NCI-H460 (cell line): ENCODE results near the gene DPYSL5. TPM values are rescaled to one million over a fixed set of nuclear protein-coding genes. Genes with fewer than 3 reads are reported as not detected.
"Not testable (repeated sequence)": the region's sequence is repeated elsewhere in the genome, so short reads cannot be mapped to it uniquely, and the experiment has no call there.

Experiments
- DNase-seq: peaks from one replicate; pipeline ENCODE4 v3.0.0-alpha.2; 2016; ENCODE audit warnings: low read depth; ENCODE audit errors: extremely low read depth
- total RNA-seq: library from RNA; depleted of rRNA; stranded (reverse); fragments of >200 nt; shearing (Covaris generic); gene quantifications from 2 replicates; pipeline ENCODE4 v1.2.3, GENCODE V29; 2014

DPYSL5 gene
- total RNA-seq, 1 experiment from 2014 or later, result 0.02 TPM

DNA sequence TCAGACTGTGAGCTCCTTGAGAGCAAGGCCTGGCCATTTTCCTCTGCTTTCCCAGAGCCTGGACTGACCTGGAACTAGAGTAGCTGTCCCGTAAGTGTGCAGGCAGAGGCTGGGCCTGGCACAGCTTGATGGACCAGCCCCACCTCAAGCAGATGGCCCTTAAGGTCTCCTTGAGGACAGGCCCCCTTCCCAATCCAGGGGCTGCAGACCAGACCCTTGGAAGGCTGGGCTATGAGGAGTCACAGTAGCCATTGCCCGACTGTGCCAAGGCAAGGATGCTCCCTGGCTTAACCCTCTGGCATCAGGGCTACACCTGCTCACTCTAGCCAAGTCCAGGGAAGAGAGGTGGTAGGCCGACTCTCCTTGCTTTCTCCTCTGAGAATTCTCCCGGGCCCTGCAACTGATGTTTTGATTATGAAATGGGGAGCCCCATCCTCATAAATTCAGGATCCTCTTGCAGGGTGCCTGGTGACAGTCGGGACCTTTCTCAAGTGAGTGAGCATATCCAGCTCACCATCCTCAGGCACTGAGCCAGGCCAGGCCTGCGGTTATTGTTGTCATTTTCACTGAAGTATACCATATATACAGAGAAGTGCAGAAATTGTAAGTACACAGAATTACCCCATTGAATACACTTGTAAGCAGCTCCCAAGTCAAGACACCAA, 51.7 kb downstream of the DPYSL5 start:
- no peak for DNase-seq

DNA sequence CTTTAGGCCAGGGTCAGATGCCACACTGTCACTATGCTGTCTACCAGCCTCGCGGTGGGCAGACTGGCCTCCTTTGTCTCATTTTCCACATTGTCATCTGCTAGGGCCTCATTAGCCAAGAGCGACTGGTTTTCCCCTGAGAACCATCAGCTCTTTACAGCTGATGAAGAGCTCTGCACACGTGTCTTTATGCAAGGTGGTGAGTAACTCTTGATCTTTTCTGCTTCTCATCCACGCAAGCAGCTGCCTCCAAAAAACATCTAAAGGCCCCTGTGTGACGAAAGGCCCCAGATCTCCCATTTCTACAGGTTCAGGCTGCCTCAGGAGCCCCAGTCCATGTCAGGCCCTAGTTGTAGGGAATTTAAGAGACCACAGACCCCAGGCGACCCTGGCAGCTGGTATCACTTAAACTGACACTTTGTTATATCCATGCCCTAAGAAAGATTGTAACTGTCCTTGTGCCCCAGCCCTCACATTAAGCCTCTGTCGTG, 52.9 kb downstream of the DPYSL5 start:
- no peak for DNase-seq

DNA sequence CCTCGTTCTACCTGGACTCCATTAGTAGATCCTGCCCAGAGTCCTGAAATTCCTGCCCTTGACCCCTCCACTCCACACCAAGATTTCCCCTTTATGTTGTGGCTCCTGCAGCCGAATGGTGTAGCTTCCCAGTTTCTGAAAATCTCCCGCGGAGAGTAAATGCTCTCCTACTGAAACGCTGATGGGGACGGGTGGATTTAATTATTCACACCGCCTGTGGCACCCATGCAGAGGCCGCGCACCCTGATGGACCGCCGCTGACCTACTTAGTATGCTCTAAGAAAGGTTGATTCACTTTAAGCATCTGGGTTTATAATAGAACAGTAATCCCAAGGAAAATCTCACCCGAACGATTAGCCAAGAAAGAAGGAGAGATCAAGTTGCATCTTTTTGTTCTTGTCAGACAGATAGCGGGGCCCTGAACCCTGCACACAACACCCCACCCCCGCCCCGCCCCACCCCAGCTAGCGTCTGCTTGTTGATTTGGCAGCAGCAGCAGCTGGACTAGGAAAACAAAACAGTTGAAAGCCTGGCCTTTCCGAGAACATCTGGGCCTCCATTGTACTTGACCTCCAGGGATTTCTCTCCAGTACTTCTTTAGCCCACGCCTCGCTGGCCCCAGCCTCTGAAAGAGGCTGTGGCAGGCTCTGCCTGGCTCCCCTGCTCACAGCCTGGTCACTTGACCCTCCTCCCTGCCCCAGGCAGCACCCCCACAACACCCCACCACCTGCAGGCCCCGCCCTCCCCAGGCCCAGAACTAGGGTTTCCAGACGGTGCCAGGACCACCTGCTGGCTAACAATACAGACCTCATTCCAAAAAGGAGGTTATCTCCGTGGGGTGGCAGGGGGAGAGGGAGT, 53.6 kb downstream of the DPYSL5 start:
- DNase-seq, result no peak

DNA sequence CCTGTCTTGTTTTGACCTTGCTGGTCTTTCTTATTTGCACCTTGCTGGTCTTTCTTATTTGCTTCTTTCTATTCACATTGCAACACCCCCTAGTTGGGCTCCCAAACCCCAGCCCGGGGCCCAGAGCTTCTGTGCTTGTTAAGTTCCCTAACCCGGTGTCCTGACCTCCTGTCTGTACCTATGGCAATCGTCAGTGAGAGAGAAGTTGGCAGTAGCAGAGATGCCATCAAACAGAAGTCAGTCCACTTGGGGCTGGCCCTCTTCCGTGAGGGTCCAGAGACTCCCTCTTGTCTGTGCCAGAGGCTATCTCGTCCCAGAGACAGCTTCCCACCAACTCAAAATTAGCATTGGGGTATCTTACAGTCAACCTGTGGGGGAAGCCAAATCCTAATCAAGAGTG, 55.7 kb downstream of the DPYSL5 start:
- DNase-seq, result no peak

DNA sequence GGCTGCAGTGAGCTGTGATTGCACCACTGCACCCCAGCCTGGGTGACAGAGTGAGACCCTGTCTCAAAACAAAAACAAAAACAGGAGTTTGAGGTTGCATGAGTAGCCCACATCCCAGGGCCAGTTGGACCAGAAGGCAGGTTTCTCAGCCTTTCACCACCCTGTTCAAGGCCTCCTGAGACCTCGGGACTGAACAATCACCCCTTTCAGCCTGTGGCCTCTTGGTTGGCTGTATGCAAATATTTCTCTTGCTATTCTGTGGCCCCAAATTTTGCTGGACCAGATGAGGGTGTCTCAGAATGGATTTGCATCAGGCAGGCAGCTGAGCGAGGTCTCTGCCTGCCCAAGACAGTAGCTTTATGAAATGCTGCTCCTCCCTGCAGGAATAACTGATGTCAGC, 56.9 kb downstream of the DPYSL5 start:
- no peak for DNase-seq

DNA sequence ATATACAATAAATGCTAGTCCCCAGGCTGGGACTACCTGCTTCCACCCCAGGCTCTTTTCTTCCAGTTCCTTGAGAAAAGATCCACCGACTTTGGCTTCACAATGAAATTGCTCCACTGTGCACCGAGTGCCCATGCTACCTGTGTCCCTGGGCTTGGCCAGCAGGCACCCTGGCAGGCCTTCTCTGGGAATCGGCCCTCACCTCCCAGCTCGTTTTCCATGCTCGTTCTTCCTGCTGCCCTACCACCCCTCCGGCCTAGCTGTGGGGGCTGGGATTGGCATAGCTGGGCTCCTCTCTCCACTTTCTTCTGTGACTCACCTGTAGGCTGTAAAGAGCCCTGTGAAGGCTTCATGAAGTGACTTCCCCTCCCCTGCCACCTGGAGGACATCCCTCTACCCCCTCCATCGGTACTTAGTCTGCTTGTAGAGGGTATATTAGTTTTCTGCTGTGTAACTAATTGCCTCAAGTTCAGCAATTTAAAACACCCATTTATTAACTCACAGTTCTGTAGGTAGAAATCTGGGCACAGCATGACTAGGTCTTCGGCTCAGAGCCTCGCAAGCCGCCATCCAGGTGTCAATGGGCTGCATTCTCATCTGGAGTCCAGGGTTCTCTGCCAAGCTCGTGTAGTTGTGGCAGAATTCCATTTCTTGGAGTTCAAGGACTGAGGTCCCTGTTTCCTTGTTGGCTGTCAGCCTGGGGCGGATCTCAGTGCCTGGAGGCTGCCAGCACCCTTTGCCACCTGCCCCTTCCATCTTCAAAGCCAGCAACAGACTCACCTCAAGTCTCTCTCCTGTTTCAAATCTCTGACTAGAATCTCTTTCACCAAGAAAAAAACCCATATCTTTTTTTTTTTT, 57.6 kb downstream of the DPYSL5 start:
- DNase-seq, result no peak

DNA sequence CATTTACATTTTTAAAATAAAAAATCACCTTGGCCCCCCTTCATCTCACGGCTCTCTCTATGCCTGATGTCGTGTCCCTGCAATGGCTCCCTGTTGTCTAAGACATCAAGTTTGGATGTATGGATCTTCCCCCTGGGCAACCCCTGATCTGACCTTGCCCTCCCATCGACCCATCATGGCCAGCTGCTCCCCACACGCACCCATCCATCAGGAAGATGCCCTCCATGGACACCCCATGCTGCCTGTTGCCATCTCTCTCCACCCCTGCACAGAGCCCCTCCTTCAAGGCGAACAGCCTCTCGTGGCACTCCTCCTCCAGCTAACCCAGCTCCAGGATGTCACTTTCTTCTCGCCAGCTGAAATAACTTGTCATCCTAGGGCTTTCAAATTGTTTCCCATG, 59.5 kb downstream of the DPYSL5 start:
- no peak for DNase-seq

DNA sequence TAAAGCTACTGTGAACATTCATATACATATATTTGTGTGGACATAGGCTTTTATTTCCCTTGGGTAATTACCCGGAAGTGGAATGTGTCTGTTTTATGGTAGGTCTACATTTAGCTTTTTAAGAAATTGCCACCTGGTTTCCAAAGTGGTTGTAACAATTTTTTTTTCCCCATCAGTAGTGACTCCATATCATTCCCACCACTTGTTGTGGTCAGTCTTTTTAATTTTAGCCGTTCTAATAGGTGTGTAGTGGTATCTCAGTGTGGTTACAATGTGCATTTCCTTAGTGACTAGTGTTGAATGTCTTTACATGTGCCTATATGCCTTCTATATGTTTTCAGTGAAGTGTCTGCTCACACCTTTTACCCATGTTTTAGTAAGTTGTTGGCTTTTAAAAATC, 62.2 kb downstream of the DPYSL5 start:
- DNase-seq, result no peak

DNA sequence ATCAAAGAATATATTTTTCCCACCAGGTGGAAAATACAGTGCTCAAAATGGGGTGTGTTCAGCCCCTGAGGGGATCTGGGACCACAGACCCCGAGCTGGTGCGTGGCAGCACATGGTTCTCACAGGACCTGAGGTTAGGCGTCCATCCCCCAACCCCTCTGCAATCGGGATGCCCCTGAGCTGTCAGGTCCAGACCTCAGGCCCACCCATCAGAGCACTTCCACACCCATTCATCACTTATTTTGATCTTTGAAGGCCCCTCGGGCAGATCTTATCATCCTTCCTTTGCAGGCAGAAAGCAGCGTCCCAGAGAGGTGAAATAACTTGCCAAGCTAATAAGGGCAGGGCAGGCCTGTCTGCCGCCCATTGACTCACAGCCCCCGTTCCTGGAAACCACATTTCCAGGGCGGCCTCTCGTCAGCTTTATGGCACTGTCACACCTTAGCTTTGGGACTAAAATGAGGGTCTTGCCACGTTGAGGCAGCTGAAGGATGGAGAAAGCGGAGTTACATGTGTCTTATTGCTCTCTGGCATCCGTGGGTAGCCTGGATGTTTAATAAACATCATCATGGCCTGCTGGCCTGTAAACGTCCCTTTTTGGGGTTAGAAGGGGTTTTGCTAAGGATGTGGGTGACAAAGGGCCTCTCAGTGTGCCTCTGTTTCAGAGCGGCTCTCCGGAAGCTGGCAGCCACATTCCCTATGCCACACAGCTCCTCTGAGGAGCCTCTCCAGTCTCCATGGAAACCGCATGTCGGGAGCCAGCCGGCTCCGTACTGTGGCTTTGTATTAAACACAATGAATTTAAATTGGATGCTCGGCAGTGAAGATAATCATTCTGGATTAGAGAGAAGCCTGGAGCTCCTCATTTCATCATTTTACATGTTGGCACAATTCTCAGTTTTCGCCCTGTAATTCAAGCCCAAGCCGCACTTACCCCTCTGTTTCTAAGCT, 64.3 kb downstream of the DPYSL5 start:
- no peak for DNase-seq

DNA sequence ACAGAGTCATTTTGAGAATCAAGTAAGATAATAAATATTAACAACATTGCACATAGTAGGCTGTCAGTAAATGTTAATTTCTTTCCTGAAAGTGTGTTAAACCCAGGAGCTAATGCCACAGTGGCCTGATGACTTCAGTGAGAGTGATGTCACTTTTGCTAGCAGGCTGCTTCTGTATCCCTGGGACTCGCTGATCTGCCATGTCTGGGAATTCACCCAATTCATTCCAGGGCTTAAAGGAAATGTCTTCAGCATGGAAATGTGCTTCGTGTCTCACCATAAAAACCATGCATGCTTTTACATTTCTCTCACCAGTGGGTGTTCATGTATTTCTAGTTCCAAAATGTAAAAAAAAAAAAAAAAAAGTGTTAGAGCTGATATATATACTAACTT, 65.7 kb downstream of the DPYSL5 start:
- DNase-seq, result no peak

DNA sequence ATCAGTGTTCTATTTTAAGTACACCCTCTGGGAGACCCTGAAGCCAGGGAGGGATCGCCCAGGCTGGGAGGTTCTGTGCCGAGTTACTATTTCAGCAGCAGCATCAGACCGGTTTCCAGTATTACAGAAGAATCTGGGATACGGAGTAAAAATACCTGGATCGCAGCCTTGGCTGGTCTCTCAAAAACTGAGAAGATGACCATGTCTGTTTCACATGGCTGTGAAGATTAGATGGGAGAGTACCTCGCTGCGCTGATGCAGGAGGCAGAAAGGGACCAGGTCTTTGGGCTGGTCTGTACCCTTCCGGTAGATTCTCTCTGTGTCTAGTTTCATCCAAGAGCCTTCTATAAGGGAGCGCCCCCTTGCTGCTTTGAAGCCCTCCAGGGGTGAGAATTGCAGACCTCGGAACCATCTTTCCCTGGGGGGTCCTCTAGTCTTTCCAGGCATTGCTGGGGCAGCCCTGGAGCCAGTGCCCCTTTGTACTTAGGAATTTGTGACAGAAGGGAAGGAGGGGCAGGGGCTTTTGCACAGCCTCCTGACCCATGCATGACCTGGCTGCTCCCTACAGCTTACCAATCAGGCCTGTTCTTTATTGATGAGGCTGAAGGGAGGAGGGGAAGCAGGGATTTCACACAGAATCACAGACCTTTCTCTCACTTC, 66.2 kb downstream of the DPYSL5 start:
- DNase-seq, result no peak

DNA sequence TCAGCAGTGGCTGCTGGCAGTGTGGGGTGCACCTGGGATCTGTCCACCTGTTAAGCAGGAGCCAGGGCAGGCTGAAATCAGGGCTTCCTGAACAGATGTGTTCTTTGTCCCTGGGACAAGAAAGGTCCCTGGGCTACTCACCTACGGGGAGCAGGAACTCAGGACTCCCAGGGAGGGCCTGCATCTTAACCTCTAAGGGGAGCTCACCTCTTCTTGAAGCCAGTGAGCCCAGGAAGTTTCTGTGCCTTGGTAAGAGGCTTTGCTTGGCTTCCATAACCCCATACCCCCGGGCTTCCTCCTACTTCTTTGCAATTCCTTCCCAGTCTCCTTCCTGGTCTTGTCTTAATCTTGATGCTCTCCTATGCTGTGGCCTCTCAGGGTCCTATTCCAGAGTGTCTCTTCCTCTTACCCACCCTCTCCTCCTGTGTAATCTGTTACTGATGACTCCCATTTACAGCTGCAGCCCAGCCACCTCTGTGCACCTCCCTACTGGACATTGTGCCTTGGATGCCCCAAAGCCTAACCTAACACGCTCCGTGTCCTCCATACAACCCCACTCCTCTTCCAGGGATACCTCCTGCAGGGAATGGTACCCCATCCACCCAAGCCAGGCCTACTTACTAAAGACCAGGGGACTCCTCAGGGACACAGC, 66.9 kb downstream of the DPYSL5 start:
- no peak for DNase-seq

DNA sequence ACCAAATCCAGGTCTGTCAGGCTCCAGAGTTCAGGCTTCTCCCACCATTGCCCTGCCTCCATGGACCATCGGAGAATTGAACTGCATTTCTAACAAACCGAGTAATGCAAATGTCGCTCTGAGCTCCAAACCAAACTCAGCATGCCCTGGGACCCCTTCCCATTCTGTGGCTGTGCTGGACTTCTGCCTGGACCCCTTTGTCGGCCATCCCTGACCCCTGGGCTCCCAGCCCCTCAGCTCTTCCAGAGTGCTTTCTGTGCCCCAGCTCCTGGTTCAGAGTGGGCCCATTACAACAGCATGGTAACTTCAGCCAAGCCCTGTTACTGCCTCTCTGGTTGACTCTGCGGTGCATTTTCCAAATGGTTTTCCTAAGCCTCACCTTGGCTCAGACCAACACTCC, 67.4 kb downstream of the DPYSL5 start:
- DNase-seq, result no peak

DNA sequence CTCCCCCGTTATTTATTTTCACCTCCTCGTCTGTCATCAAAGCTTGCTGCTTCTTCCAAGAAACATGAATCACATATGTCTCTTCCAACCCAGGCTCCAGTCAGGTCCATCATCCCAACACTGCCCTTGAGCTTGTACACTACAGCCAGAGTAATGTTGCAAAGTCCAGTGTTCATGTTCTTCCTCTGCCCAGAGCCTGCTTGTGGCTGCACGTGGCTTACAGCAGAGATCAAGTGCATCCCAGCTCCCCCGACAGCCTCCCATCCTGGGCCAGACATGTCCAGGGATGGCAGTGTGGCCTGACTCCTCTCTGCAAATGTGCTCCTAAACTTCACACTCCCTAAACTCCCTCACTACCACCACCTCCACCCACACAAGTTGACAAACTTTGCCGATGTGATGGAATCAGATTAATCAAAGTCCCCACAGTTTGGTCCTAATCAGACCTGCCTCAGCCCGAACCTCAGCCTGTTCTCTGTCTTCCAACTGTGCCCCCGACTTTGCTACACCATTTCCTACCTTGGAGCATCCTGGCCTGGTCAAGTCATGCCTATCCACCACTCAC, 68.3 kb downstream of the DPYSL5 start:
- no peak for DNase-seq

DNA sequence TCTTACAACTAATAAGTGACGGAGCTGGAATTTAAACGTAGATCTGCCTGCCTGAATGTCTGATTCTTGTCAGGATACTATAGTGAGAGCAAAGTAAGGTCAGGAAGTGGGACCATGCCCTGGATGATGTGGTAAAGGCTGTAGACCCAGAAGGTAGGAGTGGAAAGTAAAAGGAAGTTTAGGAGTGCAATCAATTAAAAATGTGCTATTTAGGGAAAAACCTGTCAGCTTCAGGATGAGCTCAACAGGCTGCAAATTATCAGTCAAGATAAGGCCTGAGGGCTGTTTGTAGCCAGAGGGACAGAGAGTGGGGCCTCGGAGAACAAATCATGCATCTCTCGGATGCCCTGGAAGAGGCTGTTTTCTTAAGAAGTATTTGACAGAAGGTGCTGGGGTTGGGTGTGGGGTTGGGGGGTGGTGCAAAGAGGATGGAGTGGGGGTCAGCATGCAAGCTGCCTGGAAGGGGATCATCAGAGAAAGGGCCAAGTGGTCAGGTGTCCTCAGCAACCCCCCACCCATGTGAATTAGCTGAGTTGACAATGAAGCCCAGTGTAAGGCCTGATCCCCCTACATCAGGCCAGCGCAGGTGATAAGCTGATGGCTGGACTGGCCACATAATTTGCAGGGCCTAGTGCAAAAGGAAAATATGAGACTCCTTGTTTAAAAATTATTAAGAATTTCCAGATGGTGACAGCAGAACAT, 69.4 kb downstream of the DPYSL5 start:
- DNase-seq, result no peak

DNA sequence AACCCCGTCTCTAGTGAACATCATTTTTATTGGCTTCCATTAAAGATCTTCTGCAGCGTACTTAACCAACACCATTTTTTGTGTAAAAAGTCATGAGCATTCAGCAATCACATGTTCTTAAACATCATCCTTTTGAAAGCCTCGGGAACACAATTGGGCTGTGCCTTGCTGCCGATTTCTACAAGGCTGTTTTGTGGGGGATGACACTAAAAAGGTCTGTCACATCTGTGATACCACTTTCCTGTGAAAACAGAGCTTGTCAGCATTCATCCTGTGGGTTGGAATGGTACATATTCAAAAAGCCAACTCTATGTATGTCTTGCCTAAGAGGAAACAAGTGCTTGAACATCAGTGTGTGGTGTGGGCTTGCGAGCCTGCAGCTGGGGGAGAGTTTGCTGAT, 73.4 kb downstream of the DPYSL5 start:
- DNase-seq, result no peak

DNA sequence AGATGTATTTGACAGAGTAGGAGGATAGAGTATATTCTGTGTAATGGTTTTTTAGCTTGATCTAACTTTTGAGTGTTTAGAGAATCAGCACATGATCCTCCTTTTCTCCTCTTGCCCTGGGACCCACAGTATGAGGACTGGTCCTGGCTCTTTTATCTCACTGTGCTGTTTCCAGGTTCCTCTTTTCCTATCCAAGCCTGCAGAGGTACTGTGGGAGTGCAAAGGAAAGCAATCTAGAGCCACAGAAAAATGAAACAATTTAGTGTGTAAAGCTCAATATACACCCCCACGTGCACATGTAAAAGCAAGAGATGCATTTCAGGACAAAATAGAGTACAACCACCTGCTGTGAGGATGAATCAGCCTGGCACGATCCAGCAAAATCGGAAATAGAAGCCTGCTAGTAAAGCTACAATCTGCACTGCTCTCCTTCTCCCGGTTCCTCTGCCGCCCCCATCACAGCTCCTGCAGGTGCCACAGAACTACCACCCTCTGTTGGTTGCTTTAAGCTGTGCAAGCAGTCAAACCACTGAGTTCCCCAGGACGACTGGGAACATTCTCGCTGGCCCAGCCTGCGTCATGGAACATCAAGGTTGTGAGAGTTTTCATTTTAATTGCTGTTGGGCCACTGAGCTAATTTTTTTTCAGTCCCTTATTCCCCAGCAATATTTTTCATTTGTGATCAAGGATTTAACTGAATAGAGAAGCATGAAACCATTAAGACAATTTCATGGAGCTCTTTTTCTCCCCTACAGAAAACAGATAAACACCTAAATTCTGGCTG, 74.7 kb downstream of the DPYSL5 start:
- peak; percentile 46 for DNase-seq

DNA sequence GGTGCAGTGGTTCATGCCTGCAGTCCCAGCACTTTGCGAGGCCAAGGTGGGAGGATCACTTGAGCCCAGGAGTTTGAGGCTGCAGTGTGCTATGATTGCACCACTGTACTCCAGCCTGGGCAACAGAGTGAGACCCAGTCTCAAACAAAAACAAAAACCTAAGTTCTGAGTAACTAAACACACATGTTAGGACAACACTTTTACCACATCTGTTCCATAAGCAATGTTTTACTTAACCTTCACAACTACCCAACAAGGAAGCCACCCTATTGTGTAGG, 75.2 kb downstream of the DPYSL5 start:
- DNase-seq, result not testable (repeated sequence)
